Tibial artery (tissue), 4 donors: ENCODE measurements around the gene ZBTB48.

Experiments
- DNase-seq, 2 donors: peaks; one replicate each; pipeline ENCODE4 v3.0.0-alpha.2; 2019
- H3K27ac ChIP-seq, 2 donors: fragments of 200-600 bp; sonication (generic) in 1 of 2; 1 replicate in 1 of 2; 2 replicates in 1 of 2; pipeline ENCODE4 v1.5.1; 2018 to 2019; ENCODE audit warnings: mild to moderate bottlenecking in 1 of 2
- H3K27me3 ChIP-seq, 2 donors: fragments of 200-600 bp; sonication (generic) in 1 of 2; one replicate each; pipeline versions ENCODE4 v1.5.1 to v1.6.0; 2016 to 2019
- H3K36me3 ChIP-seq, 3 donors: fragments of 200-600 bp; sonication (generic) in 2 of 3; one replicate each; pipeline ENCODE4 v1.5.1; 2016 to 2019; ENCODE audit warnings: mild to moderate bottlenecking in 2 of 3
- H3K4me1 ChIP-seq, 4 donors: fragments of 200-600 bp; sonication (generic) in 2 of 4; 1 replicate in 3 of 4; 2 replicates in 1 of 4; pipeline ENCODE4 v1.5.1; 2016 to 2019
- H3K4me3 ChIP-seq, 2 donors: fragments of 200-600 bp; sonication (generic) in 1 of 2; 1 replicate in 1 of 2; 2 replicates in 1 of 2; pipeline ENCODE4 v1.5.1; 2018 to 2019; ENCODE audit warnings: mild to moderate bottlenecking in 2 of 2
- H3K9me3 ChIP-seq, 3 donors: fragments of 200-600 bp; sonication (generic) in 1 of 3; one replicate each; pipeline ENCODE4 v1.5.1; 2016 to 2019
- CTCF ChIP-seq, 2 experiments: fragments of 200-600 bp in 1 of 2; fragments of 450-650 bp in 1 of 2; IDR thresholded peaks; one replicate each; pipeline ENCODE4 v1.5.1; 2017 to 2019; ENCODE audit warnings: antibody characterized with exemption in 2 of 2, mild to moderate bottlenecking in 1 of 2, moderate library complexity in 1 of 2
- intact Hi-C: fragments of 100-400 bp; cut with DNase I; formaldehyde crosslinking; loops from one replicate; pipeline ENCODE4 v1.15.0; 2023; ENCODE audit warnings: low total_unique reads

ZBTB48 gene

GRCh38 chr1:6579374-6580118 is at the start of gene ZBTB48:
Gene ZBTB48 (plus strand): TSS chr1:6579994. CDS start chr1:6580610, 616 bp downstream.
- Histone ChIP-seq H3K27me3 (no peaks in the 10 kb centered on the region), H3K4me3 (peak within 1 kb of the TSS; percentile 88 to 91), H3K27ac (peak within 1 kb of the TSS; percentile 95 to 96), H3K36me3 (peaks cover 0 to 6% (median 0%) of the 10 kb centered on the region in 3 donors), H3K9me3 (no peaks in the 10 kb centered on the region), H3K4me1 (peaks cover 8 to 46% (median 32%) of the 10 kb centered on the region in 4 donors)
- intact Hi-C loops = loop anchor here (10.0 kb wide), 1 partner anchor 55 kb away; no protein-coding TSS in a partner anchor
- TF ChIP-seq CTCF (IDR thresholded peaks at IDR 0.05) = peak in 1 of 2 experiments; percentile 4
- peak; percentile 99 to 100 for DNase-seq

- Histone ChIP-seq H3K36me3 (peaks cover 70 to 94% (median 92%) of the 10 kb centered on the region in 3 donors), H3K9me3 (no peaks in the 10 kb centered on the region), H3K4me3 (no peak overlapping the region), H3K27me3 (no peaks in the 10 kb centered on the region), H3K4me1 (no peaks in the 10 kb centered on the region), H3K27ac (no peak overlapping the region)
- intact Hi-C loops = no loop called here
- no peak for TF ChIP-seq CTCF (IDR thresholded peaks at IDR 0.05)
- no peak for DNase-seq
Measured at GRCh38 chr1:6530504-6531160, 49.2 kb upstream of the ZBTB48 start.

- Histone ChIP-seq H3K27me3 (no peaks in the 10 kb centered on the region), H3K27ac (no peak overlapping the region), H3K36me3 (peaks cover 62 to 95% (median 82%) of the 10 kb centered on the region in 3 donors), H3K4me1 (no peaks in the 10 kb centered on the region), H3K9me3 (no peaks in the 10 kb centered on the region), H3K4me3 (no peak overlapping the region)
- no peak for TF ChIP-seq CTCF (IDR thresholded peaks at IDR 0.05)
- no peak for DNase-seq
- intact Hi-C loops = no loop called here
Measured at GRCh38 chr1:6531996-6532395, 47.8 kb upstream of the ZBTB48 start.

- no peaks in the 10 kb centered on the region for H3K27me3 ChIP-seq
- H3K4me1 ChIP-seq = no peaks in the 10 kb centered on the region
- TF ChIP-seq CTCF (IDR thresholded peaks at IDR 0.05) = no peak
- H3K4me3 ChIP-seq = no peak overlapping the region
- no peaks in the 10 kb centered on the region for H3K9me3 ChIP-seq
- H3K36me3 ChIP-seq = peaks cover 49 to 85% (median 61%) of the 10 kb centered on the region in 3 donors
- intact Hi-C loops = no loop called here
- H3K27ac ChIP-seq = no peak overlapping the region
- no peak for DNase-seq
Measured at GRCh38 chr1:6534248-6534822, 45.5 kb upstream of the ZBTB48 start.

GRCh38 chr1:6535214-6535613 is 44.6 kb upstream of the ZBTB48 start:
- Histone ChIP-seq H3K9me3 (no peaks in the 10 kb centered on the region), H3K4me1 (no peaks in the 10 kb centered on the region), H3K36me3 (peaks cover 49 to 76% (median 54%) of the 10 kb centered on the region in 3 donors), H3K4me3 (no peak overlapping the region), H3K27me3 (no peaks in the 10 kb centered on the region), H3K27ac (no peak overlapping the region)
- intact Hi-C loops = no loop called here
- no peak for TF ChIP-seq CTCF (IDR thresholded peaks at IDR 0.05)
- DNase-seq = no peak
